ENCODE measurements around the gene KAT6B. TPM values are rescaled to one million over a fixed set of nuclear protein-coding genes. Genes with fewer than 3 reads are reported as not detected.
"Not testable (repeated sequence)": the region's sequence is repeated elsewhere in the genome, so short reads cannot be mapped to it uniquely, and the experiment has no call there.

The KAT6B gene
- total and polyA plus RNA-seq, 2 donors (not counting 1 experiment from before 2014, with no cell fraction given), result 8.6 to 111 TPM

GRCh38 chr10:74891053-74891452 is 64.7 kb downstream of the KAT6B start:
- ATAC-seq (ENCODE audit: low read depth), result no peak
- H3K79me2 ChIP-seq (ENCODE audit: control insufficient read depth, insufficient read depth, low read length), result peaks cover 75% of the 10 kb centered on the region
- WGBS (ENCODE audit: insufficient coverage), result 82% methylated on average over 1 of the region's 2 CpGs
- H3K4me3 Mint-ChIP-seq, result no peak overlapping the region
- no peak overlapping the region for H3K27ac ChIP-seq (ENCODE audit: low read length in 2 of 2)
- H3K4me1 Mint-ChIP-seq, result peaks cover 39% of the 10 kb centered on the region
- no peaks in the 10 kb centered on the region for H3K9me3 Mint-ChIP-seq (ENCODE audit: insufficient read depth)
- H3K27ac Mint-ChIP-seq, result no peak overlapping the region
- H3K4me2 ChIP-seq (replicated peaks; ENCODE audit: low read depth, low read length, poor library complexity, severe bottlenecking), result no peak overlapping the region
- DNase-seq, result no peak
- H4K20me1 ChIP-seq (ENCODE audit: control insufficient read depth, insufficient read depth, low read length, poor library complexity, severe bottlenecking), result peaks cover 32% of the 10 kb centered on the region
- no peaks in the 10 kb centered on the region for H3K36me3 ChIP-seq (replicated peaks in 1 of 2; ENCODE audit: control extremely low read depth in 1 of 2, control insufficient read depth in 1 of 2, extremely low read depth in 1 of 2, insufficient read depth in 2 of 2, low read length in 1 of 2)
- intact Hi-C loops (cut with micrococcal nuclease), result no loop called here
- no peak overlapping the region for H2AFZ ChIP-seq (ENCODE audit: insufficient read depth, low read depth, low read length, poor library complexity, severe bottlenecking)
- H3K9ac ChIP-seq (ENCODE audit: low read length), result no peak overlapping the region
- H3K27me3 Mint-ChIP-seq, result no peaks in the 10 kb centered on the region
- no peaks in the 10 kb centered on the region for H3K27me3 ChIP-seq (replicated peaks in 1 of 4; ENCODE audit: control extremely low read depth in 1 of 4, control insufficient read depth in 3 of 4, insufficient read depth in 4 of 4, low read length in 3 of 4)
- no peak overlapping the region for H3K4me3 ChIP-seq (ENCODE audit: control extremely low read depth in 1 of 5, extremely low read depth in 1 of 5, insufficient read depth in 1 of 5, low read depth in 2 of 5, low read length in 4 of 5)
- peaks cover 4 to 5% of the 10 kb centered on the region in 2 donors for H3K4me1 ChIP-seq (ENCODE audit: control insufficient read depth in 2 of 2, insufficient read depth in 2 of 2, low read length in 2 of 2)
- TF ChIP-seq CTCF (IDR thresholded peaks at IDR 0.05) (no peak), EZH2 (IDR thresholded peaks at IDR 0.05; ENCODE audit: borderline replicate concordance, insufficient read depth, low read depth, low read length, poor library complexity, severe bottlenecking) (no peak)
- ChIA-PET POLR2A (no interaction called here), CTCF (interaction anchor here (1.1 kb wide), 1 partner anchor 20 kb away, joined by 3 read pairs; no protein-coding TSS in a partner anchor)
- no peaks in the 10 kb centered on the region for H3K9me3 ChIP-seq (ENCODE audit: control extremely low read depth in 1 of 3, control insufficient read depth in 2 of 3, insufficient read depth in 1 of 3, low read length in 2 of 3)

- H3K27ac ChIP-seq (ENCODE audit: low read length in 2 of 2), result no peak overlapping the region
- no peaks in the 10 kb centered on the region for H3K27me3 Mint-ChIP-seq
- no peak overlapping the region for H3K4me3 ChIP-seq (ENCODE audit: control extremely low read depth in 1 of 5, extremely low read depth in 1 of 5, insufficient read depth in 1 of 5, low read depth in 2 of 5, low read length in 4 of 5)
- peaks cover 6 to 13% of the 10 kb centered on the region in 2 donors for H3K4me1 ChIP-seq (ENCODE audit: control insufficient read depth in 2 of 2, insufficient read depth in 2 of 2, low read length in 2 of 2)
- POLR2A ChIA-PET, result interaction anchor here (0.7 kb wide), 1 partner anchor 934 kb away, joined by 6 read pairs; no protein-coding TSS in a partner anchor
- H3K4me1 Mint-ChIP-seq, result peaks cover 45% of the 10 kb centered on the region
- peaks cover 32% of the 10 kb centered on the region for H4K20me1 ChIP-seq (ENCODE audit: control insufficient read depth, insufficient read depth, low read length, poor library complexity, severe bottlenecking)
- H2AFZ ChIP-seq (ENCODE audit: insufficient read depth, low read depth, low read length, poor library complexity, severe bottlenecking), result no peak overlapping the region
- H3K4me2 ChIP-seq (replicated peaks; ENCODE audit: low read depth, low read length, poor library complexity, severe bottlenecking), result no peak overlapping the region
- no peaks in the 10 kb centered on the region for H3K27me3 ChIP-seq (replicated peaks in 1 of 4; ENCODE audit: control extremely low read depth in 1 of 4, control insufficient read depth in 3 of 4, insufficient read depth in 4 of 4, low read length in 3 of 4)
- no peak for ATAC-seq (ENCODE audit: low read depth)
- H3K79me2 ChIP-seq (ENCODE audit: control insufficient read depth, insufficient read depth, low read length), result peaks cover 75% of the 10 kb centered on the region
- CTCF ChIA-PET, result interaction anchor here (1.4 kb wide), 1 partner anchor 9 kb away, joined by 3 read pairs; no protein-coding TSS in a partner anchor
- DNase-seq, result no peak
- no peak for TF ChIP-seq EZH2 (IDR thresholded peaks at IDR 0.05; ENCODE audit: borderline replicate concordance, insufficient read depth, low read depth, low read length, poor library complexity, severe bottlenecking)
- no peak for TF ChIP-seq CTCF (IDR thresholded peaks at IDR 0.05)
- WGBS (ENCODE audit: insufficient coverage), result 88% methylated on average over 4 of the region's 4 CpGs
- no peak overlapping the region for H3K4me3 Mint-ChIP-seq
- no peaks in the 10 kb centered on the region for H3K9me3 ChIP-seq (ENCODE audit: control extremely low read depth in 1 of 3, control insufficient read depth in 2 of 3, insufficient read depth in 1 of 3, low read length in 2 of 3)
- no peak overlapping the region for H3K9ac ChIP-seq (ENCODE audit: low read length)
- H3K9me3 Mint-ChIP-seq (ENCODE audit: insufficient read depth), result no peaks in the 10 kb centered on the region
- no peak overlapping the region for H3K27ac Mint-ChIP-seq
- intact Hi-C loops (cut with micrococcal nuclease), result no loop called here
- no peaks in the 10 kb centered on the region for H3K36me3 ChIP-seq (replicated peaks in 1 of 2; ENCODE audit: control extremely low read depth in 1 of 2, control insufficient read depth in 1 of 2, extremely low read depth in 1 of 2, insufficient read depth in 2 of 2, low read length in 1 of 2)
Measured at GRCh38 chr10:74892839-74893238, 66.4 kb downstream of the KAT6B start.

GRCh38 chr10:74893329-74893728 is 66.9 kb downstream of the KAT6B start:
- intact Hi-C loops (cut with micrococcal nuclease), result not testable (repeated sequence)
- POLR2A ChIA-PET, result interaction anchor here (0.7 kb wide), 2 partner anchors 40 to 935 kb away, joined by 5 to 6 read pairs; no protein-coding TSS in a partner anchor
- no CpG with 5 or more reads among the region's 6 CpGs for WGBS (ENCODE audit: insufficient coverage)

More at GRCh38 chr10:74893329-74893728, 66.9 kb downstream of the KAT6B start:
- H2AFZ ChIP-seq (ENCODE audit: insufficient read depth, low read depth, low read length, poor library complexity, severe bottlenecking); H3K4me2 ChIP-seq (replicated peaks; ENCODE audit: low read depth, low read length, poor library complexity, severe bottlenecking); DNase-seq; H3K27ac Mint-ChIP-seq; H3K4me3 Mint-ChIP-seq; H3K4me3 ChIP-seq (ENCODE audit: control extremely low read depth in 1 of 5, extremely low read depth in 1 of 5, insufficient read depth in 1 of 5, low read depth in 2 of 5, low read length in 4 of 5); H3K27me3 Mint-ChIP-seq; H3K36me3 ChIP-seq (replicated peaks in 1 of 2; ENCODE audit: control extremely low read depth in 1 of 2, control insufficient read depth in 1 of 2, extremely low read depth in 1 of 2, insufficient read depth in 2 of 2, low read length in 1 of 2); H3K9me3 Mint-ChIP-seq (ENCODE audit: insufficient read depth); H3K27ac ChIP-seq (ENCODE audit: low read length in 2 of 2); H3K27me3 ChIP-seq (replicated peaks in 1 of 4; ENCODE audit: control extremely low read depth in 1 of 4, control insufficient read depth in 3 of 4, insufficient read depth in 4 of 4, low read length in 3 of 4); H3K9ac ChIP-seq (ENCODE audit: low read length); H3K9me3 ChIP-seq (ENCODE audit: control extremely low read depth in 1 of 3, control insufficient read depth in 2 of 3, insufficient read depth in 1 of 3, low read length in 2 of 3); ATAC-seq (ENCODE audit: low read depth): not testable (repeated sequence)
- H3K4me1 Mint-ChIP-seq, result peaks cover 44% of the 10 kb centered on the region
- H4K20me1 ChIP-seq (ENCODE audit: control insufficient read depth, insufficient read depth, low read length, poor library complexity, severe bottlenecking), result peaks cover 32% of the 10 kb centered on the region
- CTCF ChIA-PET, result interaction anchor here (1.4 kb wide), 1 partner anchor 9 kb away, joined by 3 read pairs; no protein-coding TSS in a partner anchor
- H3K4me1 ChIP-seq (ENCODE audit: control insufficient read depth in 2 of 2, insufficient read depth in 2 of 2, low read length in 2 of 2), result peaks cover 11 to 18% of the 10 kb centered on the region in 2 donors
- H3K79me2 ChIP-seq (ENCODE audit: control insufficient read depth, insufficient read depth, low read length), result peaks cover 78% of the 10 kb centered on the region
